K562 (cell line): ENCODE results near the gene TXNRD2. TPM values are rescaled to one million over a fixed set of nuclear protein-coding genes. Genes with fewer than 3 reads are reported as not detected.

Experiments used
- ATAC-seq: fragments of 200-7000 bp; cut with Tn5 transposase; 3 replicates; pipeline ENCODE4 v1.9.1; 2020; ENCODE audit warnings: moderate library complexity
- BruUV-seq: library from RNA; stranded (reverse); fragments of 400-500 nt; replicated peaks from 2 replicates; lab custom pipeline; 2021; lab: Mats Ljungman, UMichigan
- CTCF ChIA-PET: fragments of 300-600 bp; formaldehyde crosslinking; extraction: SDS; loops from one replicate; lab custom pipeline; 2021; ENCODE audit warnings: low intra/inter-chr PET ratio; lab: Yijun Ruan, JAX
- POLR2A ChIA-PET: fragments of 300-600, 350-650 bp; sonication (Branson Sonifier 250); formaldehyde crosslinking; extraction: SDS; loops from one replicate; lab custom pipeline; 2021; ENCODE audit warnings: antibody characterized with exemption, inconsistent platforms; lab: Yijun Ruan, JAX
- DNase-seq, 4 experiments: peaks; one replicate each; pipeline versions ENCODE4 v3.0.0 to v3.0.0-alpha.2; 2011 to 2018; ENCODE audit warnings: low spot score in 3 of 4, mixed read lengths in 3 of 4; ENCODE audit errors: extremely low read depth in 1 of 4
- FAIRE-seq: peaks from 2 replicates; lab custom pipeline; 2011; peaks lifted over from hg19 to GRCh38; lab: Jason Lieb, UNC
- H2AFZ ChIP-seq: 2 replicates; pipeline ENCODE4 v1.6.0; 2011; ENCODE audit warnings: low read depth, low read length, control low read depth, inconsistent platforms
- H3K27ac ChIP-seq: fragments of 200-600 bp; 3 replicates; pipeline ENCODE4 v1.8.0; 2011; ENCODE audit warnings: low read depth, mild to moderate bottlenecking, control low read depth, inconsistent platforms, low read length, moderate library complexity, mixed read lengths; ENCODE audit errors: extremely low read depth
- H3K27me3 ChIP-seq, 2 experiments: fragments of 300-600 bp in 1 of 2; 2 replicates in 1 of 2; 3 replicates in 1 of 2; pipeline versions ENCODE4 v1.6.0 to v1.8.0; 2011; ENCODE audit warnings: inconsistent platforms in 2 of 2, low read length in 2 of 2, mild to moderate bottlenecking in 1 of 2, mixed read lengths in 1 of 2, moderate library complexity in 1 of 2; ENCODE audit not compliant: control insufficient read depth in 2 of 2, insufficient read depth in 2 of 2
- H3K36me3 ChIP-seq: fragments of 300-600 bp; 3 replicates; pipeline ENCODE4 v1.8.0; 2011; ENCODE audit warnings: mild to moderate bottlenecking, low read length, inconsistent platforms; ENCODE audit not compliant: control insufficient read depth, insufficient read depth
- H3K4me1 ChIP-seq, 2 experiments: fragments of 200-600 bp in 1 of 2; replicated peaks in 1 of 2; 2 replicates in 1 of 2; 3 replicates in 1 of 2; pipeline versions ENCODE4 v1.5.1 to v1.8.0; 2011; ENCODE audit warnings: inconsistent platforms in 2 of 2, low read length in 2 of 2, mild to moderate bottlenecking in 1 of 2, mixed read lengths in 1 of 2, moderate library complexity in 1 of 2; ENCODE audit not compliant: control insufficient read depth in 2 of 2, insufficient read depth in 2 of 2
- H3K4me2 ChIP-seq: 2 replicates; pipeline ENCODE4 v1.6.1; 2011; ENCODE audit warnings: low read length, control low read depth, inconsistent platforms, mixed read lengths; ENCODE audit not compliant: insufficient read depth
- H3K4me3 ChIP-seq: fragments of 200-600 bp; sonication (generic), shearing (Covaris generic); 2 replicates; pipeline ENCODE4 v1.5.1; 2016; ENCODE audit warnings: control low read depth, inconsistent platforms
- H3K79me2 ChIP-seq: fragments of 200-600 bp; 3 replicates; pipeline ENCODE4 v1.8.0; 2011; ENCODE audit warnings: low read length, inconsistent platforms; ENCODE audit not compliant: control insufficient read depth, insufficient read depth
- H3K9ac ChIP-seq, 2 experiments: 2 replicates each; pipeline versions ENCODE4 v1.6.0 to v1.6.1; 2011; ENCODE audit warnings: low read depth in 2 of 2, low read length in 2 of 2, control low read depth in 1 of 2, inconsistent platforms in 1 of 2, mild to moderate bottlenecking in 1 of 2, mixed read lengths in 1 of 2; ENCODE audit not compliant: insufficient read depth in 1 of 2
- H3K9me1 ChIP-seq: one replicate; pipeline ENCODE4 v1.6.0; 2011; ENCODE audit warnings: inconsistent platforms, mild to moderate bottlenecking, low read length, moderate library complexity; ENCODE audit not compliant: control insufficient read depth, insufficient read depth
- H3K9me3 ChIP-seq: replicated peaks from 2 replicates; pipeline ENCODE4 v1.5.1; 2011; ENCODE audit warnings: low read depth, low read length, inconsistent platforms; ENCODE audit not compliant: control insufficient read depth, insufficient read depth
- H4K20me1 ChIP-seq: replicated peaks from 2 replicates; pipeline ENCODE4 v1.6.1; 2011; ENCODE audit warnings: low read length, inconsistent platforms, mixed read lengths; ENCODE audit not compliant: control insufficient read depth, insufficient read depth
- BCL6 ChIP-seq: fragments of 250-450 bp; sonication (Bioruptor Pico); IDR thresholded peaks from 2 replicates; pipeline ENCODE4 v1.4.0; 2020
- ETV5 ChIP-seq: sonication (generic); formaldehyde crosslinking; IDR thresholded peaks from 2 replicates; pipeline ENCODE4 v1.4.0; 2020; ENCODE audit warnings: low read depth, mild to moderate bottlenecking, missing genetic modification reagents
- ILK ChIP-seq: fragments of 450-650 bp; IDR thresholded peaks from 2 replicates; pipeline ENCODE4 v1.6.1; 2016; ENCODE audit warnings: missing genetic modification characterization, low read depth, mild to moderate bottlenecking, missing compliant biosample characterization, moderate library complexity, borderline replicate concordance
- NFE2 ChIP-seq: IDR thresholded peaks from 2 replicates; pipeline ENCODE4 v1.6.1; 2014; ENCODE audit warnings: antibody characterized with exemption, low read depth
- NR3C1 ChIP-seq: sonication (generic); formaldehyde crosslinking; IDR thresholded peaks from 2 replicates; pipeline ENCODE4 v1.8.1; 2022; ENCODE audit warnings: missing genetic modification reagents
- PHF8 ChIP-seq: fragments of 200-600 bp; sonication (generic); IDR thresholded peaks from 2 replicates; pipeline ENCODE4 v1.6.1; 2012; ENCODE audit warnings: mixed run types, mild to moderate bottlenecking, inconsistent platforms, low read length, moderate library complexity, borderline replicate concordance
- WGBS: fragments of 100-300 bp; shearing (Covaris generic); methylation state at CpG from one replicate; pipeline ENCODE4 v1.1.6; 2016; ENCODE audit warnings: low coverage, mixed read lengths; ENCODE audit not compliant: insufficient coverage; ENCODE audit errors: missing lambda C conversion rate; 5-methylcytosine and 5-hydroxymethylcytosine counted together
- in situ Hi-C: fragments of 300-500 bp; cut with MboI; formaldehyde crosslinking; loops from 4 replicates; pipeline ENCODE4 v1.15.0; 2018; ENCODE audit warnings: inconsistent platforms, mixed read lengths
- intact Hi-C: fragments of 100-400 bp; cut with micrococcal nuclease; formaldehyde crosslinking; loops from 2 replicates; pipeline ENCODE4 v1.14.2; 2022
- polyA plus RNA-seq, 8 experiments: library from polyadenylated mRNA; depleted of rRNA in 4 of 8; stranded (reverse) in 5 of 8; unstranded in 3 of 8; fragments of >200 nt; fragmentation: Nextera tagmentation in 2 of 8; fragmentation: Illumina TruSeq in 1 of 8; extraction: Ambion mirVana in 2 of 8; extraction: Trizol in 1 of 8; gene quantifications; 2 replicates each; pipeline versions ENCODE4 v1.2.1 to v1.2.3, GENCODE V29; 2011 to 2014; ENCODE audit warnings: inconsistent platforms in 1 of 8, missing spikeins in 1 of 8
- total RNA-seq, 7 experiments: library from RNA; depleted of rRNA in 6 of 7; stranded (reverse); fragments of >200 nt in 6 of 7; fragmentation: Illumina TruSeq in 2 of 7; extraction: Trizol in 2 of 7; gene quantifications; 2 replicates each; pipeline versions ENCODE4 v1.2.1 to v1.2.3, GENCODE V29; 2011 to 2021; ENCODE audit warnings: low replicate concordance in 1 of 7
- TF ChIP-seq, protein P1 (sequence below), 2 experiments: fragments of 450-650 bp in 1 of 2; sonication (generic) in 1 of 2; formaldehyde crosslinking; conservative IDR thresholded peaks; 2 replicates each; pipeline versions ENCODE4 v1.4.0 to v1.8.1; 2020 to 2022; ENCODE audit warnings: mild to moderate bottlenecking in 1 of 2, missing genetic modification reagents in 1 of 2
- TF ChIP-seq, protein P2 (sequence below): fragments of 450-650 bp; formaldehyde crosslinking; IDR thresholded peaks from 2 replicates; pipeline ENCODE4 v1.4.0; 2020; ENCODE audit warnings: mild to moderate bottlenecking
- TF ChIP-seq, protein P3 (sequence below), 2 experiments: fragments of 200-800 bp in 1 of 2; sonication (Bioruptor generic) in 1 of 2; sonication (generic) in 1 of 2; formaldehyde crosslinking in 1 of 2; IDR thresholded peaks in 1 of 2; conservative IDR thresholded peaks in 1 of 2; 2 replicates each; pipeline versions ENCODE4 v1.5.0 to v1.6.1; 2016 to 2020; ENCODE audit warnings: missing compliant biosample characterization in 1 of 2, missing genetic modification characterization in 1 of 2, missing genetic modification reagents in 1 of 2
- TF ChIP-seq, protein P4 (sequence below): fragments of 450-650 bp; IDR thresholded peaks from 2 replicates; pipeline ENCODE4 v1.6.1; 2014; ENCODE audit warnings: low read depth, mild to moderate bottlenecking, moderate library complexity, borderline replicate concordance
- TF ChIP-seq, protein P5 (sequence below): fragments of 450-650 bp; formaldehyde crosslinking; IDR thresholded peaks from 2 replicates; pipeline ENCODE4 v1.4.0; 2020; ENCODE audit warnings: mild to moderate bottlenecking, moderate library complexity
- TF ChIP-seq, protein P6 (sequence below): fragments of 450-650 bp; IDR thresholded peaks from 2 replicates; pipeline ENCODE4 v1.6.1; 2016; ENCODE audit warnings: mild to moderate bottlenecking

Gene TXNRD2
- total and polyA plus RNA-seq, 9 of the 15 experiments (the other 6 are each of a cell fraction or from before 2014, with no cell fraction given), result 3.3 to 80.2 (median 49.4) TPM

DNA sequence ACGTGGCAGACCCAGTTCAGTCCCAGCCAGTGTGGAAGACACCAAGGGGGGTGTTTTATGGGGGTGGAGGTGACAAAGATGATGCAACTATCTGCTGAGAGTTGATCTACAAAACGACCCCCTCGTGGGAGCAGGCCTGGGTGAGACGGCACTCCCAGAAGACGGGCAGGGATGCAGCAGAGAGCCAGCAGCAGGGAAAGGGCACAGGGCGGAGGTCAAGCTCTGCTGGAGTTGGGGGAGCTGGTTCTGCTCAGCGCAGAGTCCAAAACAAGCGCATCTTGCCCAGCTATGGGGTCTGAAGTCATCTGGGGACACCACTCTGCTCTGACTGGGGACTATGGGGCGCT lies 90.9 kb downstream of the TXNRD2 start:
- Histone ChIP-seq H3K27me3 (no peaks in the 10 kb centered on the region), H2AFZ (no peak overlapping the region), H3K4me2 (no peak overlapping the region), H3K4me1 (peaks cover 15 to 73% of the 10 kb centered on the region in 2 experiments), H3K9me3 (peaks cover 5% of the 10 kb centered on the region; the same call in 1 of the 2 replicates), H3K9ac (peak overlapping the region in 1 of 2 experiments; percentile 68; a peak in 2 of 4 replicates), H3K9me1 (peaks cover 21% of the 10 kb centered on the region), H3K36me3 (peaks cover 60% of the 10 kb centered on the region), H3K4me3 (no peak overlapping the region), H3K27ac (no peak overlapping the region), H4K20me1 (peaks cover 44% of the 10 kb centered on the region; the same call in 1 of the 2 replicates), H3K79me2 (peaks cover 70% of the 10 kb centered on the region)
- intact Hi-C loops, result loop anchor here (5.0 to 10.0 kb wide), 3 partner anchors 33 to 174 kb away; partner anchors contain the start of gene TANGO2
- ATAC-seq (no peak), DNase-seq (peak in 1 of 4 experiments; percentile 60), FAIRE-seq (no peak)
- ChIA-PET CTCF (no interaction called here), POLR2A (interaction anchor here (0.6 to 13.6 kb wide), 16 partner anchors 9 to 735 kb away, joined by 3 to 247 read pairs (median 5); no protein-coding TSS in a partner anchor)
- WGBS, result 86% methylated on average over 9 of the region's 9 CpGs
- BruUV-seq, result no TSS peak
- in situ Hi-C loops, result no loop called here
- TF ChIP-seq, protein P1, sequence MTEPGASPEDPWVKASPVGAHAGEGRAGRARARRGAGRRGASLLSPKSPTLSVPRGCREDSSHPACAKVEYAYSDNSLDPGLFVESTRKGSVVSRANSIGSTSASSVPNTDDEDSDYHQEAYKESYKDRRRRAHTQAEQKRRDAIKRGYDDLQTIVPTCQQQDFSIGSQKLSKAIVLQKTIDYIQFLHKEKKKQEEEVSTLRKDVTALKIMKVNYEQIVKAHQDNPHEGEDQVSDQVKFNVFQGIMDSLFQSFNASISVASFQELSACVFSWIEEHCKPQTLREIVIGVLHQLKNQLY (CRISPR knock-in tag; conservative IDR thresholded peaks at IDR 0.05), result peak in 1 of 2 experiments; percentile 79; a peak in 1 of 4 replicates
- TF ChIP-seq, protein P2, sequence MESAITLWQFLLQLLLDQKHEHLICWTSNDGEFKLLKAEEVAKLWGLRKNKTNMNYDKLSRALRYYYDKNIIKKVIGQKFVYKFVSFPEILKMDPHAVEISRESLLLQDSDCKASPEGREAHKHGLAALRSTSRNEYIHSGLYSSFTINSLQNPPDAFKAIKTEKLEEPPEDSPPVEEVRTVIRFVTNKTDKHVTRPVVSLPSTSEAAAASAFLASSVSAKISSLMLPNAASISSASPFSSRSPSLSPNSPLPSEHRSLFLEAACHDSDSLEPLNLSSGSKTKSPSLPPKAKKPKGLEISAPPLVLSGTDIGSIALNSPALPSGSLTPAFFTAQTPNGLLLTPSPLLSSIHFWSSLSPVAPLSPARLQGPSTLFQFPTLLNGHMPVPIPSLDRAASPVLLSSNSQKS, result no peak
- TF ChIP-seq NFE2 (no peak), ILK (tag) (no peak), BCL6 (CRISPR knock-in tag) (no peak), NR3C1 (CRISPR knock-in tag) (no peak), PHF8 (peak; percentile 19; the same call in 1 of the 2 replicates), ETV5 (no peak)
- TF ChIP-seq, protein P3, sequence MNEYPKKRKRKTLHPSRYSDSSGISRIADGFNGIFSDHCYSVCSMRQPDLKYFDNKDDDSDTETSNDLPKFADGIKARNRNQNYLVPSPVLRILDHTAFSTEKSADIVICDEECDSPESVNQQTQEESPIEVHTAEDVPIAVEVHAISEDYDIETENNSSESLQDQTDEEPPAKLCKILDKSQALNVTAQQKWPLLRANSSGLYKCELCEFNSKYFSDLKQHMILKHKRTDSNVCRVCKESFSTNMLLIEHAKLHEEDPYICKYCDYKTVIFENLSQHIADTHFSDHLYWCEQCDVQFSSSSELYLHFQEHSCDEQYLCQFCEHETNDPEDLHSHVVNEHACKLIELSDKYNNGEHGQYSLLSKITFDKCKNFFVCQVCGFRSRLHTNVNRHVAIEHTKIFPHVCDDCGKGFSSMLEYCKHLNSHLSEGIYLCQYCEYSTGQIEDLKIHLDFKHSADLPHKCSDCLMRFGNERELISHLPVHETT (CRISPR knock-in tag; conservative IDR thresholded peaks at IDR 0.05 in 1 of 2, IDR thresholded peaks at IDR 0.05 in 1 of 2), result no peak
- TF ChIP-seq, protein P4, sequence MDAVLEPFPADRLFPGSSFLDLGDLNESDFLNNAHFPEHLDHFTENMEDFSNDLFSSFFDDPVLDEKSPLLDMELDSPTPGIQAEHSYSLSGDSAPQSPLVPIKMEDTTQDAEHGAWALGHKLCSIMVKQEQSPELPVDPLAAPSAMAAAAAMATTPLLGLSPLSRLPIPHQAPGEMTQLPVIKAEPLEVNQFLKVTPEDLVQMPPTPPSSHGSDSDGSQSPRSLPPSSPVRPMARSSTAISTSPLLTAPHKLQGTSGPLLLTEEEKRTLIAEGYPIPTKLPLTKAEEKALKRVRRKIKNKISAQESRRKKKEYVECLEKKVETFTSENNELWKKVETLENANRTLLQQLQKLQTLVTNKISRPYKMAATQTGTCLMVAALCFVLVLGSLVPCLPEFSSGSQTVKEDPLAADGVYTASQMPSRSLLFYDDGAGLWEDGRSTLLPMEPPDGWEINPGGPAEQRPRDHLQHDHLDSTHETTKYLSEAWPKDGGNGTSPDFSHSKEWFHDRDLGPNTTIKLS, result no peak
- TF ChIP-seq, protein P5, sequence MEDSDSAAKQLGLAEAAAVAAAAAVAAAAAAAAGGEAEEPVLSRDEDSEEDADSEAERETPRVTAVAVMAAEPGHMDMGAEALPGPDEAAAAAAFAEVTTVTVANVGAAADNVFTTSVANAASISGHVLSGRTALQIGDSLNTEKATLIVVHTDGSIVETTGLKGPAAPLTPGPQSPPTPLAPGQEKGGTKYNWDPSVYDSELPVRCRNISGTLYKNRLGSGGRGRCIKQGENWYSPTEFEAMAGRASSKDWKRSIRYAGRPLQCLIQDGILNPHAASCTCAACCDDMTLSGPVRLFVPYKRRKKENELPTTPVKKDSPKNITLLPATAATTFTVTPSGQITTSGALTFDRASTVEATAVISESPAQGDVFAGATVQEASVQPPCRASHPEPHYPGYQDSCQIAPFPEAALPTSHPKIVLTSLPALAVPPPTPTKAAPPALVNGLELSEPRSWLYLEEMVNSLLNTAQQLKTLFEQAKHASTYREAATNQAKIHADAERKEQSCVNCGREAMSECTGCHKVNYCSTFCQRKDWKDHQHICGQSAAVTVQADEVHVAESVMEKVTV (CRISPR knock-in tag), result no peak
- TF ChIP-seq, protein P6, sequence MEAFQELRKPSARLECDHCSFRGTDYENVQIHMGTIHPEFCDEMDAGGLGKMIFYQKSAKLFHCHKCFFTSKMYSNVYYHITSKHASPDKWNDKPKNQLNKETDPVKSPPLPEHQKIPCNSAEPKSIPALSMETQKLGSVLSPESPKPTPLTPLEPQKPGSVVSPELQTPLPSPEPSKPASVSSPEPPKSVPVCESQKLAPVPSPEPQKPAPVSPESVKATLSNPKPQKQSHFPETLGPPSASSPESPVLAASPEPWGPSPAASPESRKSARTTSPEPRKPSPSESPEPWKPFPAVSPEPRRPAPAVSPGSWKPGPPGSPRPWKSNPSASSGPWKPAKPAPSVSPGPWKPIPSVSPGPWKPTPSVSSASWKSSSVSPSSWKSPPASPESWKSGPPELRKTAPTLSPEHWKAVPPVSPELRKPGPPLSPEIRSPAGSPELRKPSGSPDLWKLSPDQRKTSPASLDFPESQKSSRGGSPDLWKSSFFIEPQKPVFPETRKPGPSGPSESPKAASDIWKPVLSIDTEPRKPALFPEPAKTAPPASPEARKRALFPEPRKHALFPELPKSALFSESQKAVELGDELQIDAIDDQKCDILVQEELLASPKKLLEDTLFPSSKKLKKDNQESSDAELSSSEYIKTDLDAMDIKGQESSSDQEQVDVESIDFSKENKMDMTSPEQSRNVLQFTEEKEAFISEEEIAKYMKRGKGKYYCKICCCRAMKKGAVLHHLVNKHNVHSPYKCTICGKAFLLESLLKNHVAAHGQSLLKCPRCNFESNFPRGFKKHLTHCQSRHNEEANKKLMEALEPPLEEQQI, result no peak
